Heart left ventricle (tissue), 16 donors: ENCODE data around the gene TRPM2. TPM values are rescaled to one million over a fixed set of nuclear protein-coding genes. Genes with fewer than 3 reads are reported as not detected.

Source experiments
- ATAC-seq, 4 donors: fragments of 200-7000 bp; cut with Tn5 transposase; one replicate each; pipeline ENCODE4 v1.9.1; 2020 to 2022; ENCODE audit warnings: moderate library complexity in 4 of 4, mild to moderate bottlenecking in 3 of 4, moderate number of reproducible peaks in 1 of 4
- DNase-seq, 5 donors: peaks; one replicate each; pipeline ENCODE4 v3.0.0-alpha.2; 2020
- H3K27ac ChIP-seq, 12 donors: fragments of 200-600 bp; sonication (generic) in 4 of 12; one replicate each; pipeline versions ENCODE4 v1.5.0 to v1.8.0; 2016 to 2022; ENCODE audit warnings: mild to moderate bottlenecking in 2 of 12
- H3K27me3 ChIP-seq, 9 donors: fragments of 200-600 bp; sonication (generic) in 2 of 9; one replicate each; pipeline versions ENCODE4 v1.5.1 to v1.8.0; 2016 to 2022; ENCODE audit warnings: mild to moderate bottlenecking in 3 of 9
- H3K36me3 ChIP-seq, 9 donors: fragments of 200-600 bp; sonication (generic) in 2 of 9; one replicate each; pipeline versions ENCODE4 v1.5.0 to v1.8.0; 2018 to 2022; ENCODE audit warnings: mild to moderate bottlenecking in 2 of 9
- H3K4me1 ChIP-seq, 12 donors: fragments of 200-600 bp; sonication (generic) in 4 of 12; one replicate each; pipeline versions ENCODE4 v1.5.0 to v1.8.0; 2016 to 2022; ENCODE audit warnings: mild to moderate bottlenecking in 3 of 12
- H3K4me3 ChIP-seq, 12 donors: fragments of 200-600 bp; sonication (generic) in 4 of 12; one replicate each; pipeline versions ENCODE4 v1.5.0 to v1.8.0; 2017 to 2022; ENCODE audit warnings: mild to moderate bottlenecking in 9 of 12, moderate library complexity in 4 of 12
- H3K9me3 ChIP-seq, 12 donors: fragments of 200-600 bp; sonication (generic) in 4 of 12; one replicate each; pipeline versions ENCODE4 v1.5.0 to v1.8.0; 2016 to 2022; ENCODE audit warnings: mild to moderate bottlenecking in 1 of 12
- POLR2A ChIP-seq, 2 donors: fragments of 450-650 bp; IDR thresholded peaks; one replicate each; pipeline ENCODE4 v1.6.1; 2017; ENCODE audit warnings: antibody characterized with exemption in 2 of 2, mild to moderate bottlenecking in 2 of 2, moderate library complexity in 2 of 2
- WGBS, 4 donors: extraction: QIAGEN DNeasy Blood & Tissue Kit in 2 of 4; methylation state at CpG; one replicate each; pipeline versions ENCODE4 v1.1.5 to v1.1.7; 2013 to 2018; 5-methylcytosine and 5-hydroxymethylcytosine counted together
- intact Hi-C, 10 donors: fragments of 100-400 bp; cut with DNase I; formaldehyde crosslinking; loops; one replicate each; pipeline versions ENCODE4 v1.11.1 to v1.14.2; 2022
- polyA plus RNA-seq, 2 donors: library from polyadenylated mRNA; stranded (reverse); fragments of 200-250 nt; gene quantifications; one replicate each; pipeline ENCODE4 v1.2.3, GENCODE V29; 2013
- total RNA-seq, 9 donors: library from RNA; depleted of rRNA in 2 of 9; stranded (reverse); fragments of >200 nt in 2 of 9; fragmentation: NEBNext Ultra II Directional in 3 of 9; extraction: Animal tissue kit (Norgen Biotek cat#: 25700) in 3 of 9; gene quantifications; one replicate each; pipeline versions ENCODE4 v1.1.0 to v1.2.4, GENCODE V29; 2016 to 2023
- TF ChIP-seq, protein P1 (sequence below), 12 donors: fragments of 200-600 bp; sonication (generic) in 4 of 12; IDR thresholded peaks; one replicate each; pipeline versions ENCODE4 v1.5.0 to v1.8.0; 2018 to 2022; ENCODE audit warnings: antibody characterized with exemption in 12 of 12, mild to moderate bottlenecking in 5 of 12
- donor health status: ischemic (EF 13 %, LVEDD 7.1; RV severe dilation, severe dysfunction).
- donor health status: healthy with polysubstance abuse.
- donor health status: DM: no; HTN: yes; CAD: no.
- donor health status: DM: no; HTN: no; CAD: no.
- donor health status: ischemic (EF 25% LVEDD 6.9; RV normal size, moderate dysfunction).
- donor health status: ischemic (EF 25% LVEDD 5.7; RV mildly dilated, moderate dysfunction).
- donor health status: healthy.
- donor health status: DM: yes; HTN: yes; CAD: no.
- donor health status: ischemic (EF 35%, LVEDD 5.7; RV mildly dilated, moderate dysfunction).
- donor health status: nonischemic (EF 11% LVEDD 7.7; RV severe dilation, severe dysfunction).
- donor health status: DM: yes; HTN: yes; CAD: no.
- donor health status: PGD.
- donor health status: ischemic (EF 29% LVEDD 5.4; RV normal size, mild dysfunction).
- donor health status: nonischemic (EF 23%, LVEDD 6.1; RV moderate dilation, normal function).

The TRPM2 gene
- total and polyA plus RNA-seq, 11 donors: 0.66 to 20.5 (median 1.2) TPM

DNA sequence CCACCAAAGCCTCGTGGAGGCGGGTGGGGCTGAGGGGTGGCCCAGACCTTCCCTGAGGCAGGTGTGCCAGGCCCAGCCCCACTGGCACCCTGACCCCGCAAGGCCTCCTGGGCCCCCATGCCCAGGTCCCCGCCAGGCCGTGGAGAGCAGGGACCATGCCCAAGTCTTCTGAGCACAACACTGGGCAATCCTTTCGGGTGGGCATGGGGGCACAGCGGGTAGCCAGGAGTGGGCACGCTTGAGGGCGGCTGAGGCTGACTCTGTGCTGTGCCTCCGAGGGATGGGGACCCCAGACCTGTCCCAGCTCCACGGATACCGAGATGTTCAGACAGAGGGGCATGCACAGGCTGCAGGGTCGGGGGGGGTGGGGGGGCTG lies 27.2 kb upstream of the TRPM2 start:
- Histone ChIP-seq H3K4me1 (no peaks in the 10 kb centered on the region), H3K36me3 (peaks cover 0 to 70% (median 43%) of the 10 kb centered on the region in 9 donors), H3K27me3 (no peaks in the 10 kb centered on the region), H3K27ac (no peak overlapping the region), H3K9me3 (no peaks in the 10 kb centered on the region), H3K4me3 (no peak overlapping the region)
- DNase-seq: no peak
- TF ChIP-seq, protein P1, sequence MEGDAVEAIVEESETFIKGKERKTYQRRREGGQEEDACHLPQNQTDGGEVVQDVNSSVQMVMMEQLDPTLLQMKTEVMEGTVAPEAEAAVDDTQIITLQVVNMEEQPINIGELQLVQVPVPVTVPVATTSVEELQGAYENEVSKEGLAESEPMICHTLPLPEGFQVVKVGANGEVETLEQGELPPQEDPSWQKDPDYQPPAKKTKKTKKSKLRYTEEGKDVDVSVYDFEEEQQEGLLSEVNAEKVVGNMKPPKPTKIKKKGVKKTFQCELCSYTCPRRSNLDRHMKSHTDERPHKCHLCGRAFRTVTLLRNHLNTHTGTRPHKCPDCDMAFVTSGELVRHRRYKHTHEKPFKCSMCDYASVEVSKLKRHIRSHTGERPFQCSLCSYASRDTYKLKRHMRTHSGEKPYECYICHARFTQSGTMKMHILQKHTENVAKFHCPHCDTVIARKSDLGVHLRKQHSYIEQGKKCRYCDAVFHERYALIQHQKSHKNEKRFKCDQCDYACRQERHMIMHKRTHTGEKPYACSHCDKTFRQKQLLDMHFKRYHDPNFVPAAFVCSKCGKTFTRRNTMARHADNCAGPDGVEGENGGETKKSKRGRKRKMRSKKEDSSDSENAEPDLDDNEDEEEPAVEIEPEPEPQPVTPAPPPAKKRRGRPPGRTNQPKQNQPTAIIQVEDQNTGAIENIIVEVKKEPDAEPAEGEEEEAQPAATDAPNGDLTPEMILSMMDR (IDR thresholded peaks at IDR 0.05): no peak
- TF ChIP-seq POLR2A (IDR thresholded peaks at IDR 0.05): no peak
- ATAC-seq: no peak
- 85 to 98% (median 96%) methylated on average over 12 to 13 of the region's 13 CpGs for WGBS, 4 donors
- intact Hi-C loops: loop anchor here in 1 of 10 donors (2.0 to 10.0 kb wide), 2 partner anchors 19 to 59 kb away; no protein-coding TSS in a partner anchor

DNA sequence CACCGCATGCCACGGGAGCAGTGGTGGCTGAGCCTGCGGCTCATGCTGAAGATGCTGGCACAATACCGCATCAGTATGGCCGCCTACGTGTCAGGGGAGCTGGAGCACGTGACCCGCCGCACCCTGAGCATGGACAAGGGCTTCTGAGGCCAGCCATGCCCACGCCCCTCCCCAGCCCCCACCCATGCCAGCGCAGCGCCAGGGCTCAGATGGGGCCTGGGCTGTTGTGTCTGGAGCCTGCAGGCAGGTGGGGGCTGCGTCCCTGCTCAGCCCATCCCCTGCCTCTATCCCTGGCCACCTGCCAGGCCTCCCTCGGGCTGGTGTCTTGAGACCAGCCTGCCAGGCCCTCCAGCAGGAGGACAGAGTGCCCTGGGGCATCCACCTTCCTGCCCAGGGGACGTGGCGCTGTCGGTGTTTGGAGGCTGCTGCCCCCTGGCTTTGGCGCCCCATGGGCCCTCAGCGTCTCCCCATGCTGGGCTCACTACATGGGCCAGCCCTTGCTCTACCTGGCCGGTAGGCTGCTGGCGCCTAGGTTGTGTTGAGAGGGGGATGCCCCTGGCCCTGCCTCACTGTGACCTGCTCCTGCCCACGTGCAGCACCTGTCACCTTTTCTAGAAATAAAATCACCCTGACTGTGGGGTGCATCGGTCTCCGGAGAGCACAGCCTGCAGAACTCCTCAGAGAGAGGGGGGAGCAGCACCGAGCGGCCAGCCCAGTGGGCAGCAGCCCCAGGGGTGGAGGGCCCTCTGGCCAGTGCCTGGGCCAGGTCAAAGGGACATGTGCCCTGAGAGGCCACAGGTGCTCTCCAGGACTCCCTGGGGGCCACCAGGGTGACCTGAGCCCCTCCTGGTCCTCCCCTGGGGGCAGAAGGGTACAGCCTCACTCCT lies 26.5 kb upstream of the TRPM2 start:
- ATAC-seq (no peak), DNase-seq (no peak)
- Histone ChIP-seq H3K4me3 (no peak overlapping the region), H3K36me3 (peaks cover 0 to 70% (median 40%) of the 10 kb centered on the region in 9 donors), H3K27ac (no peak overlapping the region), H3K4me1 (no peaks in the 10 kb centered on the region), H3K9me3 (no peaks in the 10 kb centered on the region), H3K27me3 (no peaks in the 10 kb centered on the region)
- intact Hi-C loops: loop anchor here in 1 of 10 donors (2.0 to 10.0 kb wide), 2 partner anchors 20 to 58 kb away; no protein-coding TSS in a partner anchor
- WGBS, 4 donors: 85 to 92% (median 91%) methylated on average over 9 to 26 of the region's 26 CpGs
- no peak for TF ChIP-seq POLR2A (IDR thresholded peaks at IDR 0.05)
- TF ChIP-seq, protein P1 (IDR thresholded peaks at IDR 0.05): no peak

DNA sequence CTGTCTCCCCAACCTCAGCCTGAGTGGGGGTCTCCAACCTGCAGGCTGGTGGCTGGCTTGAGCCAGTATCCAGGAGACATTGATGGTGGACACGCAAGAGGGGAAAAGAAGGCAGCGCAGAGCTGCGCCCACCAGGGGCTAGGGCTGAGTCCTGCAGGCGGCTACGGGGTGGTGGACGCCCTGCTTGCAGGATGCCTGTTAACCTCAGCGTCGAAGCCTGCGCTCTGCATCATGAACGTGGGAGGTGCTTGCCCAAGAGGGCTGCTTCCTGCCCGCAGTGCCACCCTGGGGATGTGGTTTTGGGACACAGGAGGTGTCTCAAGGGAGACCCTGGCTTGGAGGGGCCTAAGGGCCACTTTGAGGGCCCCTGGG lies 25.8 kb upstream of the TRPM2 start:
- no peak for TF ChIP-seq POLR2A (IDR thresholded peaks at IDR 0.05)
- TF ChIP-seq, protein P1 (IDR thresholded peaks at IDR 0.05): no peak
- Histone ChIP-seq H3K9me3 (no peaks in the 10 kb centered on the region), H3K27me3 (no peaks in the 10 kb centered on the region), H3K36me3 (peaks cover 0 to 66% (median 40%) of the 10 kb centered on the region in 9 donors), H3K4me1 (no peaks in the 10 kb centered on the region), H3K27ac (no peak overlapping the region), H3K4me3 (no peak overlapping the region)
- DNase-seq (no peak), ATAC-seq (no peak)
- WGBS, 4 donors: 89 to 96% (median 92%) methylated on average over 8 to 11 of the region's 11 CpGs
- intact Hi-C loops: loop anchor here in 1 of 10 donors (2.0 to 10.0 kb wide), 2 partner anchors 21 to 57 kb away; no protein-coding TSS in a partner anchor

DNA sequence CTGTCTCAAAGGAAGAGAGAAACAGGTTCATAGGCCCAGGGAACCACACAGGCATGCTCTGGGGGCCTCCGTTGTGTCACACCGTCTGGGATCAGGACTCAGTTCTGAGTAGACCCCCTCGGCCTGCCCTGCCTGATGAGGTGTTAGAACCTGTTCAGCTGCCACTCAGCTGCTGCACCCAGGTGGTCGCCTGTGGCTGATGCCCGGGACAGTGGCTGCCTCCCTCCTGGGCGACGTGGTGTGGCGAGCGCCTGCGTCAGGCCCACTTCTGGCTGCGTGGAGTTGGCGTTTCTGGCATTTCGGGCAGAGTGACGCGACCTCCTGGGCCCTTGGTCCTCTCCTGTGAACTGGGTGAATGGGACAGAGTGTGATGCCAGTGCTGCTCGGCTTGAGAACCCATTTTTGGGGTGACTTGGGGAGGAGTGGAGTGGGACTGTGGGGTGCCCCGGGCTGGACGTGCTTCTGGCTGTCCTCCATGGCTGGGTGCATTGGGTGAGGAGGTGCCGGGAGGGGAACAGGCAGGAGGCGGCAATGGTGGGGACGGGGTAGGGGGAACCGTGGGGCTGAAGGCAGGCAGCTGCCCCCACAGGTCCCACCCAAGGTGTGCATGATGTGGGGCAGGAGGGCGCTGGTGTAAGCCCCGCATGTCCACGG lies 25.1 kb upstream of the TRPM2 start:
- Histone ChIP-seq H3K27me3 (no peaks in the 10 kb centered on the region), H3K4me1 (no peaks in the 10 kb centered on the region), H3K4me3 (no peak overlapping the region), H3K27ac (no peak overlapping the region), H3K9me3 (no peaks in the 10 kb centered on the region), H3K36me3 (peaks cover 0 to 62% (median 39%) of the 10 kb centered on the region in 9 donors)
- TF ChIP-seq, protein P1 (IDR thresholded peaks at IDR 0.05): no peak
- no peak for TF ChIP-seq POLR2A (IDR thresholded peaks at IDR 0.05)
- 79 to 92% (median 89%) methylated on average over 12 to 25 of the region's 25 CpGs for WGBS, 4 donors
- DNase-seq: no peak
- peak in 2 of 4 donors; percentile 3 to 19 for ATAC-seq
- intact Hi-C loops: loop anchor here in 1 of 10 donors (10.0 kb wide), 1 partner anchor 56 kb away; no protein-coding TSS in a partner anchor
